HG03196 (cell line): ENCODE measurements around the gene ZC3H18.
A peak's percentile ranks its signal among the peaks of the same experiment; 100 is the strongest.

Experiments used
- ATAC-seq: cut with Tn5 transposase; IDR thresholded peaks from one replicate; pipeline ENCODE4 v1.9.1; 2021; ENCODE audit not compliant: unreplicated experiment

The ZC3H18 gene

GRCh38 chr16:88569985-88570690 is at the start of gene ZC3H18:
TSS of gene ZC3H18 (plus strand) at chr16:88570403. CDS start at chr16:88577124, 6,721 bp downstream.
- ATAC-seq, result peak; percentile 65

- no peak for ATAC-seq
These were observed 48.5 kb upstream of the ZC3H18 start for GRCh38 chr16:88521674-88522073.

GRCh38 chr16:88522276-88522949 is 47.8 kb upstream of the ZC3H18 start:
- ATAC-seq, result no peak

GRCh38 chr16:88523309-88524161 is 46.7 kb upstream of the ZC3H18 start:
- ATAC-seq, result no peak

- no peak for ATAC-seq
These were observed 45.8 kb upstream of the ZC3H18 start for GRCh38 chr16:88524274-88524972.

- ATAC-seq, result no peak
These were observed 45.1 kb upstream of the ZC3H18 start for GRCh38 chr16:88524973-88525662.

GRCh38 chr16:88525663-88525990 is 44.6 kb upstream of the ZC3H18 start:
- no peak for ATAC-seq

- ATAC-seq, result no peak
These were observed 43.9 kb upstream of the ZC3H18 start for GRCh38 chr16:88526008-88526905.

- no peak for ATAC-seq
These were observed 43.4 kb upstream of the ZC3H18 start for GRCh38 chr16:88526906-88527185.

- ATAC-seq, result no peak
These were observed 42.8 kb upstream of the ZC3H18 start for GRCh38 chr16:88527186-88527936.

GRCh38 chr16:88527937-88528743 is 42.1 kb upstream of the ZC3H18 start:
- ATAC-seq, result no peak

GRCh38 chr16:88528902-88529318 is 41.3 kb upstream of the ZC3H18 start:
- no peak for ATAC-seq

- ATAC-seq, result no peak
These were observed 40.6 kb upstream of the ZC3H18 start for GRCh38 chr16:88529596-88529995.

- ATAC-seq, result no peak
These were observed 39.9 kb upstream of the ZC3H18 start for GRCh38 chr16:88530051-88530857.

GRCh38 chr16:88530858-88531203 is 39.4 kb upstream of the ZC3H18 start:
- ATAC-seq, result no peak

- ATAC-seq, result no peak
These were observed 38.9 kb upstream of the ZC3H18 start for GRCh38 chr16:88531346-88531745.

GRCh38 chr16:88531931-88532433 is 38.2 kb upstream of the ZC3H18 start:
- ATAC-seq, result no peak
